GM12878 (cell line): ENCODE data around the gene PRKCB. TPM values are rescaled to one million over a fixed set of nuclear protein-coding genes. Genes with fewer than 3 reads are reported as not detected.

ENCODE experiments used
- BHLHE40 ChIP-seq, 2 experiments: fragments of 450-650 bp in 1 of 2; IDR thresholded peaks; 2 replicates each; pipeline ENCODE4 v1.6.1; 2011 to 2017; ENCODE audit warnings: low read depth in 2 of 2, borderline replicate concordance in 1 of 2, improper control_type of control experiment in 1 of 2, low read length in 1 of 2, mild to moderate bottlenecking in 1 of 2
- CREB1 ChIP-seq: IDR thresholded peaks from 2 replicates; pipeline ENCODE4 v1.6.1; 2012; ENCODE audit warnings: low read depth, mild to moderate bottlenecking, inconsistent platforms
- ESRRA ChIP-seq: IDR thresholded peaks from 2 replicates; pipeline ENCODE4 v1.6.1; 2012; ENCODE audit warnings: mild to moderate bottlenecking, low read length, improper control_type of control experiment
- IKZF1 ChIP-seq: fragments of 450-650 bp; conservative IDR thresholded peaks from 2 replicates; pipeline ENCODE4 v1.6.1; 2017; ENCODE audit warnings: antibody characterized with exemption, mild to moderate bottlenecking
- IKZF2 ChIP-seq, 2 experiments: fragments of 450-650 bp; IDR thresholded peaks; 2 replicates each; pipeline ENCODE4 v1.6.1; 2017; ENCODE audit warnings: mild to moderate bottlenecking in 2 of 2, moderate library complexity in 2 of 2
- MTA3 ChIP-seq: IDR thresholded peaks from 2 replicates; pipeline ENCODE4 v1.6.1; 2012; ENCODE audit warnings: low read length, inconsistent platforms, borderline replicate concordance
- RUNX3 ChIP-seq: IDR thresholded peaks from 2 replicates; pipeline ENCODE4 v1.6.1; 2012; ENCODE audit warnings: low read length, inconsistent platforms
- SMC3 ChIP-seq: IDR thresholded peaks from 2 replicates; pipeline ENCODE4 v1.6.1; 2011; ENCODE audit warnings: low read length, improper control_type of control experiment, borderline replicate concordance
- YY1 ChIP-seq: IDR thresholded peaks from 2 replicates; pipeline ENCODE4 v1.6.1; 2011; ENCODE audit warnings: low read depth, mild to moderate bottlenecking, low read length
- ZBTB33 ChIP-seq: fragments of 450-650 bp; IDR thresholded peaks from 2 replicates; pipeline ENCODE4 v1.6.1; 2017; ENCODE audit warnings: mild to moderate bottlenecking
- polyA plus RNA-seq, 11 experiments: library from polyadenylated mRNA; depleted of rRNA in 4 of 11; unstranded in 6 of 11; stranded (reverse) in 5 of 11; fragments of >200 nt; fragmentation: Nextera tagmentation in 4 of 11; fragmentation: Illumina TruSeq in 1 of 11; extraction: Ambion mirVana in 4 of 11; extraction: Trizol in 1 of 11; gene quantifications; 1 replicate in 1 of 11; 2 replicates in 10 of 11; pipeline versions ENCODE4 v1.2.1 to v1.2.3, GENCODE V29; 2011 to 2016; ENCODE audit warnings: inconsistent platforms in 2 of 11, missing spikeins in 2 of 11, low read depth in 1 of 11
- total RNA-seq, 4 experiments: library from RNA; depleted of rRNA in 3 of 4; stranded (reverse); fragments of >200 nt in 3 of 4; fragmentation: Illumina TruSeq in 1 of 4; extraction: Trizol in 1 of 4; gene quantifications; 2 replicates each; pipeline versions ENCODE4 v1.2.1 to v1.2.3, GENCODE V29; 2013 to 2021
- TF ChIP-seq, protein P1 (sequence below): fragments of 450-650 bp; IDR thresholded peaks from 2 replicates; pipeline ENCODE4 v1.6.1; 2016; ENCODE audit warnings: mild to moderate bottlenecking

The PRKCB gene
- total and polyA plus RNA-seq, 10 of the 15 experiments (the other 5 are each of a cell fraction or from before 2014, with no cell fraction given): 21.4 to 158 (median 97.3) TPM

DNA sequence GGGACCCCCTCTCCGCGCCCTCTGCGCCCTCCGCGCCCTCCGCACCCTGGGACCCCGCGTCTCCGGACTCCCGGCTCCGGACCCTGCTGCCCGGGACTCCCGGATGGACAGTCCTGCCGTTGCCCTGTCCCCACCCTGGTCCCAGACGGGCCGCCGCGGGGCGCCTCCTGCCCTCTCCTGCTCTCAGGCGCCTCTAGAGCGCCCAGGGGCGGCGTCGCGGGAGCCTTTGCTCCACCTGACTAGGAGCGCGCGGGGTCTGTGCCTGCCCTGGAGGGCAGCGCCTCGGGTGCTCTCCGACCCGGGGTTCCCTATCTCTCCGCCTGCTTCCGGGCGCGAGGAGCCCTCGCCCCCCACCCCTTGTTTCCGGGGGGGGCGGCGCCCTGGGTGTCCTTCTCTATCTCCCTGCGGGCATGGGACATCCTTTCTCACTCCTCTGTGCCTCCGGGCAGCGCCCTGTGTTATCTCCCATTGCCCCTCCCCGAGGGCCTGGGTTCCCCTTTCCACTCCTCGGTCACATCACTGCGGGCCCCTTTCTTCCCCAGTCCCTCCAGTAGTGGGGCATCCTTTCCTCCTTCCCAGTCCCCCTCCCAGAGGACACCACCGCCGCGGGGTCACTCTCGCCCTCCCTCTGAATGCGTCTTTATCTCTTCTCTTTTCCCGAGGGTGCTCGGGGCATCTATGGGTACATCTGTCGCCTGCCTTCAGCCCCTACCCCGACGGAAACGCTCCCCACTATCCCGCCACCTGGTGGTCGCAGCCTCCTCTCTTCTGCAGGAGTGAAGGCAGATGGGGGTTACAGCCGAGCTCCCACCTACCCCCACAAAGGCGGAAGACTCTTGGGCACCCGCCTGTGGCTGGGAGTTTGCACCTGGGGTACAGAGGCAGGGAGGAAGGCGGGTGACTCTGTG lies 875 bp downstream of the PRKCB start (continued):
- TF ChIP-seq ZBTB33: peak; percentile 79; the same call in 1 of the 2 replicates
- peak; percentile 17 for TF ChIP-seq IKZF1
- TF ChIP-seq BHLHE40 (IDR thresholded peaks at IDR 0.05; ENCODE audit: borderline replicate concordance in 1 of 2, low read depth in 2 of 2, low read length in 1 of 2): peak; percentile 28 to 29; a peak in 1 of 4 replicates
- TF ChIP-seq IKZF2 (IDR thresholded peaks at IDR 0.05): peak in 1 of 2 experiments; percentile 42; a peak in 3 of 4 replicates
- TF ChIP-seq ESRRA: no peak
- TF ChIP-seq, protein P1, sequence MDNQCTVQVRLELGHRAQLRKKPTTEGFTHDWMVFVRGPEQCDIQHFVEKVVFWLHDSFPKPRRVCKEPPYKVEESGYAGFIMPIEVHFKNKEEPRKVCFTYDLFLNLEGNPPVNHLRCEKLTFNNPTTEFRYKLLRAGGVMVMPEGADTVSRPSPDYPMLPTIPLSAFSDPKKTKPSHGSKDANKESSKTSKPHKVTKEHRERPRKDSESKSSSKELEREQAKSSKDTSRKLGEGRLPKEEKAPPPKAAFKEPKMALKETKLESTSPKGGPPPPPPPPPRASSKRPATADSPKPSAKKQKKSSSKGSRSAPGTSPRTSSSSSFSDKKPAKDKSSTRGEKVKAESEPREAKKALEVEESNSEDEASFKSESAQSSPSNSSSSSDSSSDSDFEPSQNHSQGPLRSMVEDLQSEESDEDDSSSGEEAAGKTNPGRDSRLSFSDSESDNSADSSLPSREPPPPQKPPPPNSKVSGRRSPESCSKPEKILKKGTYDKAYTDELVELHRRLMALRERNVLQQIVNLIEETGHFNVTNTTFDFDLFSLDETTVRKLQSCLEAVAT: 0 out of 2 replicates have a peak, but pooled peaks have one; percentile 57
- TF ChIP-seq MTA3: 0 out of 2 replicates have a peak, but pooled peaks have one; percentile 19
- TF ChIP-seq RUNX3: no peak; the same call in 1 of the 2 replicates
- peak; percentile 21; the same call in 1 of the 2 replicates for TF ChIP-seq YY1
- TF ChIP-seq CREB1: 0 out of 2 replicates have a peak, but pooled peaks have one; percentile 16
- TF ChIP-seq SMC3: peak; percentile 44; the same call in 1 of the 2 replicates
- TF ChIP-seq, all 136 proteins: peak for 18
